HepG2 (cell line): ENCODE measurements around the gene ITPK1. TPM values are rescaled to one million over a fixed set of nuclear protein-coding genes. Genes with fewer than 3 reads are reported as not detected.
A peak's percentile ranks its signal among the peaks of the same experiment; 100 is the strongest.

Experiments used
- ARID5B ChIP-seq: IDR thresholded peaks from 2 replicates; pipeline ENCODE4 v1.4.0; 2020; ENCODE audit warnings: mild to moderate bottlenecking, missing genetic modification reagents
- CREM ChIP-seq, 2 experiments: sonication (generic) in 1 of 2; formaldehyde crosslinking in 1 of 2; IDR thresholded peaks; 2 replicates each; pipeline versions ENCODE4 v1.4.0 to v1.6.1; 2016 to 2020; ENCODE audit warnings: antibody characterized with exemption in 1 of 2, mild to moderate bottlenecking in 1 of 2, missing genetic modification reagents in 1 of 2
- ERF ChIP-seq: IDR thresholded peaks from 2 replicates; pipeline ENCODE4 v1.6.1; 2018; ENCODE audit warnings: missing biosample characterization, missing genetic modification reagents
- FOSL2 ChIP-seq: sonication (generic); formaldehyde crosslinking; IDR thresholded peaks from 2 replicates; pipeline ENCODE4 v1.4.0; 2020; ENCODE audit warnings: missing genetic modification reagents
- FOXO1 ChIP-seq: sonication (generic); formaldehyde crosslinking; IDR thresholded peaks from 2 replicates; pipeline ENCODE4 v1.4.0; 2020; ENCODE audit warnings: missing genetic modification reagents
- GATAD2A ChIP-seq: IDR thresholded peaks from 2 replicates; pipeline ENCODE4 v1.6.1; 2016
- MAX ChIP-seq: IDR thresholded peaks from 2 replicates; pipeline ENCODE4 v1.6.1; 2012; ENCODE audit warnings: inconsistent platforms
- MED1 ChIP-seq: sonication (generic); formaldehyde crosslinking; IDR thresholded peaks from 2 replicates; pipeline ENCODE4 v1.4.0; 2020; ENCODE audit warnings: missing genetic modification reagents
- NR2F2 ChIP-seq: IDR thresholded peaks from 2 replicates; pipeline ENCODE4 v1.6.1; 2012; ENCODE audit warnings: low read depth, inconsistent platforms, borderline replicate concordance
- SMARCE1 ChIP-seq: fragments of 450-650 bp; IDR thresholded peaks from 2 replicates; pipeline ENCODE4 v1.6.1; 2017; ENCODE audit warnings: borderline replicate concordance
- SOX13 ChIP-seq, 3 experiments: fragments of 450-650 bp in 1 of 3; sonication (generic) in 1 of 3; formaldehyde crosslinking in 1 of 3; IDR thresholded peaks in 2 of 3; conservative IDR thresholded peaks in 1 of 3; 2 replicates each; pipeline versions ENCODE4 v1.5.0 to v1.6.1; 2016 to 2020; ENCODE audit warnings: antibody characterized with exemption in 1 of 3, mild to moderate bottlenecking in 1 of 3, missing compliant biosample characterization in 1 of 3, missing genetic modification reagents in 1 of 3, moderate library complexity in 1 of 3
- SOX6 ChIP-seq, 2 experiments: fragments of 450-650 bp in 1 of 2; sonication (generic) in 1 of 2; formaldehyde crosslinking in 1 of 2; IDR thresholded peaks; 2 replicates each; pipeline versions ENCODE4 v1.4.0 to v1.6.1; 2017 to 2020; ENCODE audit warnings: antibody characterized with exemption in 1 of 2, mild to moderate bottlenecking in 1 of 2, missing genetic modification reagents in 1 of 2
- SYNCRIP ChIP-seq: fragments of 200-400 bp; formaldehyde crosslinking; IDR thresholded peaks from 2 replicates; pipeline ENCODE4 v1.6.1; 2018; ENCODE audit warnings: mild to moderate bottlenecking, low read depth, low read length; ENCODE audit not compliant: insufficient read depth
- TBL1XR1 ChIP-seq: fragments of 150-350 bp; IDR thresholded peaks from 2 replicates; pipeline ENCODE4 v1.6.1; 2014; ENCODE audit warnings: borderline replicate concordance, low read length; ENCODE audit not compliant: partially characterized antibody
- ZMYM3 ChIP-seq: sonication (generic); formaldehyde crosslinking; IDR thresholded peaks from 2 replicates; pipeline ENCODE4 v1.5.1; 2020; ENCODE audit warnings: mild to moderate bottlenecking, missing genetic modification reagents
- ZNF260 ChIP-seq: sonication (generic); formaldehyde crosslinking; IDR thresholded peaks from 2 replicates; pipeline ENCODE4 v1.4.0; 2020; ENCODE audit warnings: missing genetic modification reagents, low read depth, mild to moderate bottlenecking, borderline replicate concordance
- ZNF441 ChIP-seq: sonication (generic); formaldehyde crosslinking; IDR thresholded peaks from 2 replicates; pipeline ENCODE4 v1.7.0; 2021; ENCODE audit warnings: missing genetic modification reagents, borderline replicate concordance
- ZNF550 ChIP-seq: sonication (generic); formaldehyde crosslinking; IDR thresholded peaks from 2 replicates; pipeline ENCODE4 v1.4.0; 2020; ENCODE audit warnings: mild to moderate bottlenecking, missing genetic modification reagents, borderline replicate concordance
- polyA plus RNA-seq, 8 experiments: library from polyadenylated mRNA; depleted of rRNA in 3 of 8; stranded (reverse) in 7 of 8; unstranded in 1 of 8; fragments of >200 nt; fragmentation: Illumina TruSeq in 4 of 8; extraction: Trizol in 4 of 8; gene quantifications; 2 replicates each; pipeline versions ENCODE4 v1.2.1 to v1.2.3, GENCODE V29; 2011 to 2016; ENCODE audit warnings: low read depth in 4 of 8, missing spikeins in 1 of 8, mixed read lengths in 1 of 8; ENCODE audit not compliant: insufficient read depth in 1 of 8
- total RNA-seq, 5 experiments: library from RNA; depleted of rRNA; stranded (reverse); fragments of >200 nt; fragmentation: Illumina TruSeq; extraction: Trizol; gene quantifications; 2 replicates each; pipeline ENCODE4 v1.2.3, GENCODE V29; 2016; ENCODE audit warnings: low read depth in 1 of 5
- TF ChIP-seq, protein P1 (sequence below): sonication (generic); formaldehyde crosslinking; IDR thresholded peaks from 2 replicates; pipeline ENCODE4 v1.5.0; 2020; ENCODE audit warnings: mild to moderate bottlenecking, missing genetic modification reagents, moderate library complexity
- TF ChIP-seq, protein P2 (sequence below): sonication (generic); formaldehyde crosslinking; IDR thresholded peaks from 2 replicates; pipeline ENCODE4 v1.4.0; 2020; ENCODE audit warnings: missing genetic modification reagents

The ITPK1 gene
- total and polyA plus RNA-seq, 2 of the 13 experiments (the other 11 are each of a cell fraction or from before 2014, with no cell fraction given) = 20.5 to 47.5 TPM

DNA sequence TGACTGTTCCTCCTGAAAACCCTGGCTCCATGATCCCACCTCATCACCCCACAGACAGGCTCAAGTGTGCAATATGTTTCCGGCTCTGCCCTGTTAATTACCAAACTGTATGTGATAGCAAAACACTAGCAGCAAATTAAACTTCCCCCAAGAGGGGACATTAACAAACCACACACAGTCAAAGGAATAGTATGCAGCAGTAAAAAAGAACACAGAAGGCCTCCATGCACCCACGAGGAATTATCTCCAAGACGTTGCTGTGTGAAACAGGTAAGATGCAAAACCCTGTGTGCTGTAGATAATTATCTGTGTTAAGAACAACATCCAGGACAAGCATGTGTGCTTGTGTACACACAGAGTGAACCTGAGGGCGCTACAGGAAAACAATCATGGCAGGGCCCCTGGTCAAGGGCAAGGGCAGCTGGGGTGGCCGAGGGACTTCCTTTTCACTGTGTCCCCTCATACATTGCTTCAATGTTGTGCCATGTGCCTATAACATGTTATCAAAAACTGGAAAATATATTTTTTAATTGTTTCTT lies 35.8 kb downstream of the ITPK1 start (continued):
- TF ChIP-seq, protein P1, sequence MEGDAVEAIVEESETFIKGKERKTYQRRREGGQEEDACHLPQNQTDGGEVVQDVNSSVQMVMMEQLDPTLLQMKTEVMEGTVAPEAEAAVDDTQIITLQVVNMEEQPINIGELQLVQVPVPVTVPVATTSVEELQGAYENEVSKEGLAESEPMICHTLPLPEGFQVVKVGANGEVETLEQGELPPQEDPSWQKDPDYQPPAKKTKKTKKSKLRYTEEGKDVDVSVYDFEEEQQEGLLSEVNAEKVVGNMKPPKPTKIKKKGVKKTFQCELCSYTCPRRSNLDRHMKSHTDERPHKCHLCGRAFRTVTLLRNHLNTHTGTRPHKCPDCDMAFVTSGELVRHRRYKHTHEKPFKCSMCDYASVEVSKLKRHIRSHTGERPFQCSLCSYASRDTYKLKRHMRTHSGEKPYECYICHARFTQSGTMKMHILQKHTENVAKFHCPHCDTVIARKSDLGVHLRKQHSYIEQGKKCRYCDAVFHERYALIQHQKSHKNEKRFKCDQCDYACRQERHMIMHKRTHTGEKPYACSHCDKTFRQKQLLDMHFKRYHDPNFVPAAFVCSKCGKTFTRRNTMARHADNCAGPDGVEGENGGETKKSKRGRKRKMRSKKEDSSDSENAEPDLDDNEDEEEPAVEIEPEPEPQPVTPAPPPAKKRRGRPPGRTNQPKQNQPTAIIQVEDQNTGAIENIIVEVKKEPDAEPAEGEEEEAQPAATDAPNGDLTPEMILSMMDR (CRISPR knock-in tag) = no peak
- TF ChIP-seq MED1 (peak; percentile 22; the same call in 1 of the 2 replicates), NR2F2 (0 out of 2 replicates have a peak, but pooled peaks have one; percentile 30), SYNCRIP (no peak), SOX13 (IDR thresholded peaks at IDR 0.05) (no peak), SOX13 (CRISPR knock-in tag; conservative IDR thresholded peaks at IDR 0.05 in 1 of 2, IDR thresholded peaks at IDR 0.05 in 1 of 2) (peak in 1 of 2 experiments; percentile 67; a peak in 2 of 4 replicates), ARID5B (CRISPR knock-in tag) (peak; percentile 62), ZNF441 (CRISPR knock-in tag) (no peak), CREM (IDR thresholded peaks at IDR 0.05) (peak; percentile 13; the same call in 1 of the 2 replicates), CREM (CRISPR knock-in tag; IDR thresholded peaks at IDR 0.05) (no peak), MAX (0 out of 2 replicates have a peak, but pooled peaks have one; percentile 20), FOXO1 (CRISPR knock-in tag) (peak; percentile 46; the same call in 1 of the 2 replicates), TBL1XR1 (peak; percentile 76), ERF (CRISPR knock-in tag) (peak; percentile 59; the same call in 1 of the 2 replicates), FOSL2 (CRISPR knock-in tag) (peak; percentile 34; the same call in 1 of the 2 replicates), SOX6 (IDR thresholded peaks at IDR 0.05) (no peak), SOX6 (CRISPR knock-in tag; IDR thresholded peaks at IDR 0.05) (peak; percentile 33; the same call in 1 of the 2 replicates), ZMYM3 (CRISPR knock-in tag) (peak; percentile 12; the same call in 1 of the 2 replicates), ZNF260 (CRISPR knock-in tag) (0 out of 2 replicates have a peak, but pooled peaks have one; percentile 93), ZNF550 (no peak), SMARCE1 (no peak), GATAD2A (CRISPR knock-in tag) (peak; percentile 73)
- TF ChIP-seq, protein P2, sequence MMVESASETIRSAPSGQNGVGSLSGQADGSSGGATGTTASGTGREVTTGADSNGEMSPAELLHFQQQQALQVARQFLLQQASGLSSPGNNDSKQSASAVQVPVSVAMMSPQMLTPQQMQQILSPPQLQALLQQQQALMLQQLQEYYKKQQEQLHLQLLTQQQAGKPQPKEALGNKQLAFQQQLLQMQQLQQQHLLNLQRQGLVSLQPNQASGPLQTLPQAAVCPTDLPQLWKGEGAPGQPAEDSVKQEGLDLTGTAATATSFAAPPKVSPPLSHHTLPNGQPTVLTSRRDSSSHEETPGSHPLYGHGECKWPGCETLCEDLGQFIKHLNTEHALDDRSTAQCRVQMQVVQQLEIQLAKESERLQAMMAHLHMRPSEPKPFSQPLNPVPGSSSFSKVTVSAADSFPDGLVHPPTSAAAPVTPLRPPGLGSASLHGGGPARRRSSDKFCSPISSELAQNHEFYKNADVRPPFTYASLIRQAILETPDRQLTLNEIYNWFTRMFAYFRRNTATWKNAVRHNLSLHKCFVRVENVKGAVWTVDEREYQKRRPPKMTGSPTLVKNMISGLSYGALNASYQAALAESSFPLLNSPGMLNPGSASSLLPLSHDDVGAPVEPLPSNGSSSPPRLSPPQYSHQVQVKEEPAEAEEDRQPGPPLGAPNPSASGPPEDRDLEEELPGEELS (CRISPR knock-in tag) = peak; percentile 72
